ENCODE data around the gene JCAD. TPM values are rescaled to one million over a fixed set of nuclear protein-coding genes. Genes with fewer than 3 reads are reported as not detected.

Gene JCAD
- total and polyA plus RNA-seq, 2 of the 8 experiments (the other 6 are each of a cell fraction or from before 2014, with no cell fraction given), result 0.56 to 5.2 TPM

GRCh38 chr10:30047430-30047829 is 12.0 kb downstream of the JCAD start:
- Histone ChIP-seq H2BK15ac (ENCODE audit: low read length) (no peak overlapping the region), H3K4me3 (ENCODE audit: extremely low read depth in 1 of 4, insufficient read depth in 2 of 4, low read depth in 3 of 4, low read length in 4 of 4) (no peak overlapping the region), H3K9ac (replicated peaks in 1 of 4; ENCODE audit: extremely low read depth in 1 of 4, low read depth in 3 of 4, low read length in 3 of 4) (no peak overlapping the region), H3K9me3 (ENCODE audit: insufficient read depth in 2 of 2, low read depth in 1 of 2, low read length in 1 of 2) (no peaks in the 10 kb centered on the region), H2BK5ac (ENCODE audit: low read depth, low read length) (no peak overlapping the region), H4K5ac (ENCODE audit: insufficient read length, low read depth, low read length) (no peak overlapping the region), H3K27ac (ENCODE audit: low read depth, low read length) (no peak overlapping the region), H2BK12ac (ENCODE audit: low read depth, low read length) (no peak overlapping the region), H3K23me2 (ENCODE audit: low read depth, low read length) (0 out of 2 replicates have a peak, but pooled peaks cover 1% of the 10 kb centered on the region), H4K20me1 (replicated peaks in 1 of 2; ENCODE audit: control insufficient read depth in 1 of 2, insufficient read depth in 2 of 2, low read length in 2 of 2) (no peaks in the 10 kb centered on the region), H3K56ac (replicated peaks; ENCODE audit: insufficient read length, low read depth, low read length) (no peak overlapping the region), H4K8ac (ENCODE audit: extremely low read depth, insufficient read depth, low read length) (no peak overlapping the region; the same call in 1 of the 2 replicates), H3K79me2 (ENCODE audit: control insufficient read depth in 1 of 2, insufficient read depth in 2 of 2, low read length in 2 of 2) (no peaks in the 10 kb centered on the region), H2AK5ac (ENCODE audit: low read depth, low read length) (no peak overlapping the region), H3K36me3 (ENCODE audit: control insufficient read depth in 2 of 4, insufficient read depth in 4 of 4, low read length in 3 of 4) (no peaks in the 10 kb centered on the region), H3K27me3 (replicated peaks in 1 of 4; ENCODE audit: control insufficient read depth in 3 of 4, extremely low read depth in 1 of 4, insufficient read depth in 3 of 4, low read length in 3 of 4) (no peaks in the 10 kb centered on the region; a peak in 1 of 7 replicates), H3K4me1 (replicated peaks in 1 of 4; ENCODE audit: control insufficient read depth in 3 of 4, insufficient read depth in 4 of 4, low read length in 3 of 4) (peaks cover 0 to 9% (median 4%) of the 10 kb centered on the region in 4 experiments; a peak in 4 of 7 replicates), H2BK120ac (replicated peaks; ENCODE audit: low read depth, low read length) (no peak overlapping the region), H3K23ac (ENCODE audit: insufficient read length) (no peak overlapping the region), H4K91ac (replicated peaks; ENCODE audit: insufficient read length, low read length) (no peak overlapping the region), H2AFZ (ENCODE audit: low read length) (no peak overlapping the region), H3K18ac (ENCODE audit: extremely low read depth, low read length) (no peak overlapping the region), H3K79me1 (ENCODE audit: low read depth, low read length) (no peaks in the 10 kb centered on the region), H3K4ac (replicated peaks; ENCODE audit: insufficient read length, low read depth, low read length) (no peak overlapping the region), H2BK20ac (ENCODE audit: low read length) (no peak overlapping the region), H3K14ac (ENCODE audit: insufficient read length) (no peak overlapping the region), H3K4me2 (ENCODE audit: insufficient read depth in 1 of 2, low read depth in 2 of 2, low read length in 2 of 2) (no peak overlapping the region)
- 88% methylated on average over 10 of the region's 21 CpGs; no CpG with 5 or more reads in 1 of the 2 experiments for WGBS, 2 experiments (ENCODE audit: extremely low coverage in 1 of 2, insufficient coverage in 1 of 2, insufficient read length in 1 of 2, insufficient replicate concordance in 2 of 2, low coverage in 1 of 2, low lambda C conversion rate in 2 of 2, missing lambda C conversion rate in 1 of 2)
- POLR2A ChIA-PET (ENCODE audit: partially characterized antibody), result no interaction called here
- TF ChIP-seq GTF2F1 (IDR thresholded peaks at IDR 0.05; ENCODE audit: borderline replicate concordance, low read depth, low read length), result no peak
- TF ChIP-seq RXRA (IDR thresholded peaks at IDR 0.05; ENCODE audit: insufficient read depth, low read depth, low read length), result no peak
- no peak for TF ChIP-seq CEBPB (IDR thresholded peaks at IDR 0.05; ENCODE audit: low read depth, low read length)
- no peak for TF ChIP-seq PHF8 (conservative IDR thresholded peaks at IDR 0.05; ENCODE audit: low read depth, low read length)
- no peak for TF ChIP-seq FOSL1 (IDR thresholded peaks at IDR 0.05; ENCODE audit: insufficient read depth, low read depth, low read length)
- TF ChIP-seq SUZ12 (IDR thresholded peaks at IDR 0.05; ENCODE audit: low read length), result no peak
- TF ChIP-seq ATF3 (IDR thresholded peaks at IDR 0.05; ENCODE audit: insufficient read depth, low read depth, low read length), result no peak
- no peak for TF ChIP-seq CTBP2 (IDR thresholded peaks at IDR 0.05; ENCODE audit: borderline replicate concordance, insufficient read depth, insufficient read length, low read length)
- no peak for TF ChIP-seq RNF2 (IDR thresholded peaks at IDR 0.05; ENCODE audit: borderline replicate concordance, low read depth, low read length, missing control alignments, poor library complexity, severe bottlenecking)
- DNase-seq (ENCODE audit: low read depth in 1 of 2, low spot score in 2 of 2) (no peak), FAIRE-seq (no peak)
- CTCF ChIA-PET (ENCODE audit: partially characterized antibody), result no interaction called here
